PC-3 (cell line): ENCODE data around the gene PRKCQ.

ENCODE experiments used
- CTCF ChIP-seq: fragments of 300-600 bp; sonication (generic); conservative IDR thresholded peaks from 2 replicates; pipeline ENCODE4 v1.5.1; 2017; ENCODE audit warnings: antibody characterized with exemption, low read depth, mild to moderate bottlenecking, low read length
- EZH2 ChIP-seq: fragments of 300-600 bp; sonication (generic); IDR thresholded peaks from one replicate; pipeline ENCODE4 v1.6.1; 2017; ENCODE audit warnings: antibody characterized with exemption, mild to moderate bottlenecking, low read length; ENCODE audit not compliant: unreplicated experiment

- TF ChIP-seq EZH2 (no peak), CTCF (no peak)
These were observed 161.9 kb downstream of the PRKCQ start for GRCh38 chr10:6418167-6418566.
